HUDEP-2 (cell line): ENCODE data around the gene MFNG.

ENCODE experiments used
- DNase-seq, 76 experiments: peaks; one replicate each; lab custom pipeline; 2025; ENCODE audit not compliant: unreplicated experiment in 76 of 76; lab: John Stamatoyannopoulos, UW

MFNG gene

DNA sequence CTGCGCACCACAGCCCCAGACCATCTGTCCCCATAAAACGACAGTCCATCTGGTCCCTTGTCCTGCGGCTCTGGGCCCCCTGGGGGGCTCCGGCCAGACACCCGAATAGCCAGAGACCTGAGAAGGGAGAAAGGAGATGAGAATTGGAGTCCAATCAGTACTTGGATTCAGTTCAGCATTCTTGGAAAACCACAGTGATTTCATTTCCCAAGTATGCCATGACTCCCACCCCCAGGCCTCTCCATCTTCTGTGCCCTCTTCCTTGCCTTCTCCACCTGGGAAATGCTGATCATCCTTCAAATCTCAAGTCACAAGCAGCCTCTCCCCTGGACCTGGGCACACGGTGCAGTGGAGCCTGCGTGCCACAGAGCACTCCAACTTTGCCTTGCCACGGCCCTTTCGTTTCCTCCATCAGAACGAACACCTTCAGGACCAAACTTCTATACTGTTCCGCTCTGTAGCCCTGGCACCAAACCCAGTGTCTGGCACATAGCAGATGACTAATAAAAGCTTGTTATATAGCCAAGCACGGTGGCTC, 10.9 kb upstream of the MFNG start:
- no peak for DNase-seq

DNA sequence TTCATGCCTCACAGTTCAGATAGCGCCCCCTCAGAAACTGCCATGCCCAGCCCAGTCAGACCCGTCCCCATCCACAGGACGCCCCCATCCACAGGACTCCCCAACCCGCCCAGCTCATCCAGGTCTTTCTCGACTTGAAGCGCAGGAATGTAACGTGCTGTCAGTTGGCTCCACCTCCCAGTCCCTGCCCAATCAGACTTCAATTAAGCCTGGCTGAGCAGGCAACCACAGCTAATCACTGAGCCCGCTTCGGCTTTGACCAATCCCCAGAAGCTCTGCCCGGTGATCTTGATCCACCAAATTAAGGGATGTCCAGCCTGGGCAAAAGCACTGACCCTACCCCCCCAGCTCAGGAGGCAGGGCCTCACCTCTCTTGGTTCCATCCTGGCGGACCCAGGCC, 10.5 kb upstream of the MFNG start:
- DNase-seq: no peak

DNA sequence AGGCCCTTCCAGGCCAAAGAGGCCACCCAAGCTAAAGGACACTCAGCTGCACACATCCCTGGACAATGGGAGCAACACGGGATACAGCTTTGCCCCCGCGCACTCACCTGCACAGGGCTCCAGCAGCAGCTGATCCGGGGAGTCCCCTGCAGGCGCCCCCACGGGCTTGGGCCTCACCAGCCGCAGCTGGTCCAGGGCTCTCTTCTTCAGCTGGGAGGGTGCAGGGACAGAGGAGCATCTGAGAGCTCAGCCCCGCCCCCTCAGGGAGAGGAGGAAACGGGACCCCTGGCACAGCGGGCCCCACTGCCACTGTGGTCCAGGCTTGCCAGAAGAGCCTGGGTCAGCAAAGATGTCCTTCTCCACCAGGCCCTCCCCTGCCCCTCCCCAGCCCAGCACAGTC, 7.8 kb upstream of the MFNG start:
- DNase-seq: no peak

DNA sequence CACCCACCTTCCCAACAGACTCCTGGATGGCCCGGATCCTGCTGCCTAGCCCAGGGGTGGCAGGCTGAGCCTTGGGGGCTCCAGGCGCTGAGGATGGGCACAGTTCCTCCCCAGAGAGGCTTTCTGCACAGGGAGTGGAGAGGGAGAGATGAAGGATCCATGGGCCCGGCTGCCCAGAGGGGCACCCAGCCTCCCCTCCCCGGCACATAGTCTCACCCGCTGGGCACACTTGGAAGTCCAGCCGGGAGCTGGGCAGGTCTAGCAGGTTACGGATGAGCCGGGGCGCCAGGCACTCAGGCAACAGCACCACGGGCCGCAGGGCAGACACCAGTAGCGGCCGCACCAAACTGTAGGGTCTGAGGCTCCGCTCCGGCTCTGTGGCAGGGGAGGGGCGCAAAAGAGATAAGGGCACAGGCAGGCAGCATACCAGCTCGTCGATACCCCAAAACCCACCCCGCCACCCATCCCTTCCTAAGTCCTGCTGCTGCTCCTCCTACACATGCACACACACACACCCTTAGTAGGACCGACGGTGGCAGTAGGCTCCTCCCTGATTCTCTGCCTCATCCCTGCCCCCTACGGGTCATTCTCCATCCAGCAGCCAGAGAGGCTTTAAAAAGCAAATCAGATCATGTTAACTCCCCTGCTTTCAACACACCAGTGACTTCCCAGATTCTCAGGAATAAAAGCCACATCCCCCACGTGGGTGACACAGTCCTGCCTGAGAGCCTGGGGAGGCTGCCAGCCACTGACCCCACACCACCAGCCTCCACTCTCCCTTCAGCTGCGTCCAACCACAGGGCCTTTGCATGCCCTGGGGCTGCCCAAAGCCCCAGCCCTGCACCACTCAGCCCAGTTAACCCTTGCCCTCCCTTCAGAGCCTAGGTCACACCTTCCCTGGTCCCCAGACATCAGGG, 6.5 kb upstream of the MFNG start:
- DNase-seq: peak in 58 of 76 experiments; percentile 11 to 69 (median 42)

DNA sequence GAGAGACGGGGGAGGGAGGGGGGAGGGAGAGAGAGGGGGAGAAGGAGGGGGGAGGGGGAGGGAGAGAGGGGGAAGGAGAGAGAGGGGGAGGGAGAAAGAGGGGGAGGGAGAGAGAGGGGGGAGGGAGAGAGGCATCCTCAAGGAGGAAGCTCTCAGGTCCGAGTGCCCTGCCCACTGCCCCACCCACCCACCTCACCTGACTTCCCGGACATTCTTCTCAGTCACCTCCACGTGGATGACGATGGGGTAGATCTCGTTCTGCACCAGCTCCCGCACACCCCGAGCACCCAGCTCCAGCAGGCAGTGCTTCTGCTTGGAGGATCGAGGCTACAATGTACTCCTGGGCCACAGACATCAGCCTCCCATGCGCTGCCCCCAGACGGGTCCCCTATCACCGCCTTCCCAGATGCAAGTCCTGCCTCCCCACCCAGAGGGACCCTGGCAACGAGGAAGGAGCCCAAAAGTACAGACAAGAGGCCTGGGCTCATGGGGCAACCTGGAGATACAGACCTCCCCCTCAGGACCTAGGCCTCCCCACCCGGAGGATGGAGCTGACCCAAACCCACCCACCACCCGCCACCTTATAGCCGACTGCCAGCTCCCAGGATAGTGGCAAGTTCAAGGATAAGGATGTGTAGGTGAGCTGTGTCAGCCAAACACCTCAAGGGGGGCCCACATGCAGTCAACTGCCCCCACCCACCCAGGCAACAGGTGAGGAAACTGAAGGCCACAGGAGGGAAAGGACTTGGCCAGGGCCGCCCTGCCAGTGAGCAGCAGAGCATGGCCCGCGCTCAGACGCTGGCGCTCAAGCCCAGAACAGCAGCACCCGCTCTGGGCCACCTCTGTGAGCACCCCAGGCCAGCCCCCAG, 5.6 kb upstream of the MFNG start:
- no peak for DNase-seq

DNA sequence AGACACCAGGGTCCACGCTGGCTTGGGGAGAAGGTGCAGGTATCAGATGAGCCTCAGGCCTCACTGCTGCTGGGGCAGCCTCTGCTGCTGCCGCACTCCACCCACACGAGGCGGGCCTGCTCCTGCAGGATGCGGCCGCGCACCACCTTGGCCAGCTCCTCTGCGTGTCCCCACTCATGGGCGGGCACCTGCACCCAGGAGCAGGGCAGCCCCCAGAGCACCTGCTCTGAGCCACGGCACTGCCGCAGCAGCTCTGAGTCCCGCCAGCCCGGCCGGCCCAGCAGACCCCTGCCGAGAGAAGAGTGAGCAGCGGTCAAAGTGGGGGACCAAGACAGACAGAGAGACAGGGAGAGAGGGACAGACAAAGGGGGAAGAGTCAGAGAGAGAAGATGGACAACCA, 4.9 kb upstream of the MFNG start:
- no peak for DNase-seq

DNA sequence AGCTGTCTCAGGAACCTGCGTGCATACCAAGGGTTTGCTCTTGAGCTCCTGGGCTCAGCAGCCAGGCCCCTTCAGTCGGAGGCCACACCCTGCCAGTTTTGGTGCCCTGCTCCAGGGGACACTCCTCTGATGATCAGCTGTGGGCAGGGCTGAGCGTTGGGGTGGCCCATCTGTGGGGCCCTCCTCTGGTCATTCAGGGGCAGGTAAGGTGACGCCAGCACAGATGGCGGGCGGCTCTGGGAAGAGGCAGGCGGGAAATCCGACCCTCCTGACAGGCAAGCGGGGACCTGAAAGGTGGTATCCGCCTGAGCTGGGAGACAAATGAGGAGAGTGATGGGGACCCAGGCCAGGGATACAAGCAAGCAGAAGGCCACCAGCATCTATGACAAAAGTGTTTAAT, 3.8 kb upstream of the MFNG start:
- no peak for DNase-seq

DNA sequence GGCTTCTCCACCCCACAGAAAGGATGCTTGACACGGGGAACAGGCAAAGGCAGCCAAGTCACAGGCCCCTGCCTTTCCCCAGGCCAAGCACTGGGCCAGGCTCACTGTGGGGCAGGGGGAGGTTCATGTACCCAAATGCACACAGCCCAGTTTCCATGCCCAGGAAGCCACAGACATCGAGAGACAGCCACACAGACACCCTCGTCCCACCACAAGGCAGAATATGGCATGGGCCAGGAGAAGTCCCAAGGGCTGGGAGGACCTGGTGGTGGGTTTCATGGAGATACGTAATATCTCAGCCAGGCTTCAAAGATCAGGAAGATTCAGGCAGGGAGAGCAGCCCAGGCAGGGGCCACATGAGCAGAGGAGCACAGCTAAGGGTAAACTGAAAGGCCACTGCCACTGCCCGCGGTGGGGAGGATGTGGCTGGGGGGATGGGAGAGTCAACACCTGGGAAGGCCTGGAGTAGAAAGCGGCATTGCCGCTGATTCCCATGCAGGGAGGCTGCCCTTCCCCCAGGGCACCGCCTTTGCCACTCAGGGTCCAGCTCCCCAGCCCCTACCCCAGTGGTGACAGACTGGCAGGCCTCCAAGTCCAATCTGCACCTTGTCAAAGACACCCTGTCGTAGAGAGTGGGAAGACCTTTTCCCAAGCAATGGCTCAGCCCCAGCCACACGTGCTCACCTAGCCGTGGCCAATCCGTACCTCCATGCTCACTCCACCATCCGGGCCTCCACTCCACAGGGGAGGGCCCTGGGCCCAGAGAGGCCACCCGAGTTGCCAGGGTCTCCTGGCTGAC, 2.4 kb upstream of the MFNG start:
- DNase-seq: no peak

DNA sequence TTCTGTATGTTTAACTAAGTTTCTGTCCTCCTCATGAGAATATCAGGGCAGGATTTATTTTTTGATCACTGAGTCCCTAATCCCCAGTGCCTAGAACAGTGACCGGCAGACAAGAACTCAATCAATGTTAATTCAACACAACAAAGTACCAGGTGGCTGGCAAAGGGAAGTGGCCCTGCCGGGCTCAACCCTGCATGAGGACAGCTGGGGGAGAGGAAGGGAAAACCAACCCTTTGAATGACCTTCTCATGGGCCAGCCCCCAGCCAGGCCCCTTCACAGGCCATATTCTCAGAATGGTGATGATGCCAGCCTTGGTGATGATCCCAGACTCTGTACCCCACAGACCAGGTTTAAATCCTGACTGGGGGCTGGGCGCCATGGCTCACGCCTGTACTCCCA, 1.4 kb upstream of the MFNG start:
- DNase-seq: no peak

DNA sequence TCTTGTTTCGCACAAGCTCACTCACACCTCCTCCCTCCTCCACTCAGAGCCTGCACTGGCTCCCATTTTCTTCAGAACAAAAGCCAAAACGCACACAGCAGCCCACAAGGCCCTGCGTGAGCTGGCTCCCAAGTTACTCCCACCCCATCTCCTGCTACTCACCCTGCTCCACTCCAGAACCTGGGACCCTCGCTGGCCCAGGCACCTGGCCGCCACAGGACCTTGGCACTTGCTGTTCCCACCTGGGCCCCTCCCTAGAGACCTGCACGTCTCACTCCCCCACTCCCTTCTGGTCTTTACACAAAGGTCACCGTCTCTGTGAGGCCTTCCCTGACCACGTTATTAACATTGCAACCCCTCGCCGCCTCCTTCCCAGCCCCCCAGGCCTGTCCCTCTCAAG, 945 bp upstream of the MFNG start:
- DNase-seq: no peak

DNA sequence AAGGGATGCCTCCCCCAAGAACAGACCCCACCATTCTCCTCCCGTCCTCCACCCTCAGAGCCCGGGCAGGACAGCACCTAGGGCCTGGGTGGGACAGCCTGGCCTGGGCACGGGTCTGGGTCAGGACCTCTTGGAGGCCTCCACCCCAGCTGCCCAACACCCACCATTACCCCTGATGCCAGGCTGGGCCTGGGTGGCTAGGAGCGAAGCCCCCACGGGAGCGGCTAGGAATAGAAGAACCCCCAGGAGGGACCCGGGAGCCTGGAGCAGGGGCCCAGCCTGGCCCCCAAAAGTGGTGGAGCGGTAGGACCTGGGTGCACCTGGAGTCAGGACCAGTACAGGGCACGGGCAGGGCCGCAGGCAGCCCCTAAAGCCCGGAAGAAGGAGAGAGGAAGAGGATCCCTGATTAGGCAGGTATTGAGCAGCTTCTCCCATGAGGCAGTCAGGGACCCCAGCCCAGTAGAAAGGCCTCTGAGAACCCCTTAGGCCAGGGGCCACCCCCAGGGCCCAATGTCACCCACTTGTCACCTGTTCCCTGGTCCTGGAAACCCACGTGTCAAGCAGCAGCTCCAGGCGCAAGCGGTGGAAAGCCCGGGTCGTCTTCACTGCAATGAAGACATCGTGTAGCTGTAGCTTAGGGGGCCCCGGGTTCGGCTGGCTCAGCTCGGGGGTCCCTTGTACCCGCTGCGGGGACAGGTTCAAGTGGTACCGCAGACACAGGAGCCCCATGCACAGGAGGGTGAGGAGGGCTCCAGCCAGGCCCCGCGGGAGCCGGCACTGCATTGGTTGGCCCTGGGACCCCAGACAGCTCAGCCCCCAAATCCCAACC, 575 bp downstream of the MFNG start:
- DNase-seq: peak in 9 of 76 experiments; percentile 14 to 62 (median 45)

DNA sequence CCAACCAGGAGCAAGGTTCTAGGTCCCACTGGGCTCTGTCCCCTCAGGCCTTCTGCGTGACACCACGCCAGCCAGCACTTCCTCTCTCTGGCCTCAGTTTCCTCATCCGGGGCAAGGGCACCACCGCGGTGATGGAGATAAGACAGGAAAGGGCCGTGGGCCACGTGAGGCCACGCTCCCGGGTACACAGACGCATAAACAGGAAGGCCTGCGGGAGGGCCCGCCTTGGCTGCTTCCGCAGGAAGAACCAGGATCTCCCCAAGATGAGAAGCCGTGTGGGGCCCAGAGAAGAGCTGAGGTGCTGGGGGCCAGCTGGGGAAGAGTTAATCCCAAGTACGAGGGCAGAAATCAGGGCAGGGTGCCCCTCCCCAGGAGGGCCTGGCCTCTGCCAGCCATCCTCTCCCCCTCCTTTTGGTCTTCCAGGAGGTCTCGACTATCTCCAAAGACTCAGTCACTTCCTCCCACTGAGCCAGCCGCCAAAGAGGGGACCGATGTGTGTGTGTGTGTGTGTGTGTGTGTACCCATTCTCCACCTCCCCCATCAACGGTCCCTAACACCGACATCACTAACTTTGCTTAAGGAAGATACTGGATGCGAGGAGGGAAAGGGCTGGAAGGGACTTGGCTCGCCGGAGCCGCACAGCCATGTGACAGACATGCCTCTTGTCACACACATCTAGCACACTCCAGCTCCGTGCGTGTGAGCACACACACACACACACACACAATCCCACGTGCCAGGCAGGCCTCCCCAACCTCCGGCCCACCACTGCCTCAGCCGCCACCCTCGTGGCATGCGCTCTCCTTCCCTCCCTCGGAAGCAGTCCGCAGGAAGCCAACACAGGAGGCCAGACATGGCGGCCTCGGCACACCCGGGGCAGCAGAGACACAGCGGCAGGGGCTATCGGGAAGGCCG, 1.4 kb downstream of the MFNG start:
- DNase-seq: peak in 64 of 76 experiments; percentile 12 to 75 (median 51)

DNA sequence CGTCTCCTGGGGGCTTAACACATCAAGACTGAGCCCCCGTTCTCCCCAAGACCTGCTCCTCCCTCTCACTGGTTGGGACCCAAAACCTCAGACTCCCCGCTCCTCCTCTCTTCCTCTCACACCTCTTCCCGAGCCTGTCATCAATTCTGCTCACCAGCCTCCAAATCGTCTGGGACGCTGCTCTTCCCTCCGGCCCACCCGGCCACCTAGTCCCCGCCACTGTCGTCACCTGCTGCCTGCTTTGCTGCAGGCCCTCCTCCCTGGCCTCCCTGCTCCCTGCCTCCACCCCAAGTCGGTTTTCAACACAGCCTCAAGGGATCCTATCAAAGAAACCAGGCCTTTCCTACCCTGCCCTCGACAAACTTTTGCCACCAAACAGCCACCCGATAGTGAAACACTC, 3.1 kb downstream of the MFNG start:
- DNase-seq: no peak

DNA sequence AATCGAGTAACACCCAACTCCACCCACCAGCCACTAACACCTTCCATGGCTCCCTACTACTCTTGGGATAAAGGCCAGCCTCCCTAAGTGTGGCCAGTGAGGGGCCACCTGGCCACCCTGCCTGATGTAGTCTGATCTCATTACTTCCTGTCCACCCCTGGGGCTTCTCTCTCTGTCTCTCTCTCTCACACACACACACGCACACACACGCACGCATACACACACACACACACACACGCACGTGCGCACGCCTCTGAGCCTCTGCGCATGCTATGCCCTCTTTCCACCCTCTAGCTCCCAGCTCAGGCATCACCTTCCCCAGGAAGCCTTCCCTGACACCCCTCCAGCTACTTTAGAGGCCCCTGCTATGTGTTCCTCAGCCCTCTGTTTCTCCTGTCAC, 3.9 kb downstream of the MFNG start:
- no peak for DNase-seq

DNA sequence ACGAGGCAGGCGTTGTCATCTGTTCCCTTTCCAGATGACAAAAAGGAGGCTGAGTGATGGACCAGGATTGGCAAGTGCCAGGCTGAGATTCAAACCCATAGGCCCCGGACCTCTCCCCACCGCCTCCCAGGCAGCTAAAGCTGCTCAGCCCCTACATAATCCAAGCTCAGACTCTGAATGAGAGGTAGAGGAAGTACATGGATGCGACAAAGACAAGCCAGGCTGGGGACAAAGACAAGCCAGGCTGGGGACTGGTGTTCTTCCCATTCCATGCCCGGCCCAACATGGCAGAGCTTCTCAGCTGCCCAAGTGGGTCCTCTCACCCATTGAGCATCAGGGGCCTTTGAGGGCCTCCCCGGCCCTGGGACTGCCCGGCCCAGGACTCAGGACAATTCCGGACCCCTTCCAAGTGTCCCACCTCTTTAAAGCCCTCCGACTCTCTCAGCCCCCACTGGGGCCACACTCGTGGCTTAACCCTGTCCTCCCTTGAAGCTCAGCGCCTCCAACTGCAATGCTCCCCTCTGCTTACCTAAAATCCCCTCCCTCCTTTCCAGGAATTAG, 4.8 kb downstream of the MFNG start:
- DNase-seq: no peak

DNA sequence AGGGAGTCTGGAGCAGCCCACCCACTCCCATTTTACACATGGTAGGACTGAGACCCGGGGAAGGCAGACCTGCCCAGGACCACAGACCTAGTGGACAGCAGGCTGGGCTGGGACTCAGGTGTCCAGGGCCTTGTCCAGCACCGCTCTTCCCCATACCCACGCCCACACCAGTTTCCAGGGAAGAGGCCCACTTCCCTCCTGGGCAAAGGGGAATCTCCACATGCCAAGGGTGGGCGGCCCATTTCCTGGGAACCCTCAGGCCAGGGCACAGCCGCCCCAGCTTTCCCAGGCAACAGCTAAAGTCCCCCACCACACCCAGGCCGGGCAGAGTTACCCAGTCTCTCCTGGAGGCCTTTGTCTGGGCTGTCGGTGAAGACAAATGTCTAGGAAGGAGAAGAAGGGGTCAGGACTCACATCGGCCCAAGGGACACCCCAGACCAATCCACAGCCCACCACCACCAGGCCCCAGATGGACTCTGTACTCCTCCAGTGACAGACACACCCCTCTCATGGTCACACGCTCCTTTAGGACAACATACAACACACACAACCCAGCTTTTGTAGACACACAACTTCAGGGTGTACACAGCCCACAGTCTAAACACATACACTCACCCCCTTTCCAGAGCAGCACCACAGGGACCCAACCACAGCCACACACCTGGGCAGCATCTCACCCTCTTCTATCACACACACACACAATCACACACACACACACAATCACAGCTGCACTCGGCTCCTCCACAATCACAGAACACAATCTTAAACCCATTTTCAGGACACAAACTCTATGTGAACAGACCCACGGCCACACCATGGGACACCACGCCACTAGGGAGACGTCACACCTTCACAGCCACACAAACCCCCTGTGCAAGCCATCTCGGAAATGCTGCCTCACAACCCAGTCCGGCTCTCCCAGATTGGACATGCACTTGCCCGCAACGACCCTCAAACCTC, 5.5 kb downstream of the MFNG start:
- DNase-seq: no peak

DNA sequence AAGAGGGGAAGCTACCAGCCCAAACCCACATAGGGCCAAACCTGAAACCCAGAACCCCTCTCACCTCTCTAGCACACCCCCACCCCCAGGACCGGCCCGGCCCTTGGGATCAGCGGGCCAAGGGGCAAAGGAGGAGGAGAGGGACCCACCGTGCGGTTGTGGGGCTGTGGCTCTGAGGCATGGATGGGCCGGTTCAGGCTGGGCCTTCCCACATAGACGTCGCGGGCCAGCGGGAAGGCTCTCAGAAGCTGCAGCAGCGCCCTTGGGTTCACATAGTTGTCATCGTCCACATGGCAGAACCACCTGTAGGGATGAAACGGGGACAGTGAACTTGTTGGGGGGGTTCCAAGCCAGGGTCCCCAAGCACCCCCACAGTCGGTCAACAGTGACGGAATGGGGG, 7.0 kb downstream of the MFNG start:
- DNase-seq: no peak
